HCT116 (cell line): ENCODE measurements around the gene FAM47E. TPM values are rescaled to one million over a fixed set of nuclear protein-coding genes. Genes with fewer than 3 reads are reported as not detected.

Source experiments
- ATAC-seq: fragments of 200-7000 bp; cut with Tn5 transposase; 2 replicates; pipeline ENCODE4 v1.9.1; 2020; ENCODE audit warnings: mild to moderate bottlenecking, moderate library complexity
- BruUV-seq: library from RNA; stranded (reverse); fragments of 400-500 nt; replicated peaks from 2 replicates; lab custom pipeline; 2021; lab: Mats Ljungman, UMichigan
- CTCF ChIA-PET: fragments of 300-600 bp; sonication (Branson Sonifier 250); formaldehyde crosslinking; loops from one replicate; lab custom pipeline; 2021; ENCODE audit warnings: antibody characterized with exemption; lab: Charles Lee
- POLR2A ChIA-PET: fragments of 300-600, 350-600 bp; sonication (Branson Sonifier 250); formaldehyde crosslinking; loops from one replicate; lab custom pipeline; 2021; ENCODE audit warnings: antibody characterized with exemption; lab: Charles Lee
- RAD21 ChIA-PET, 2 experiments: fragments of 300-600 bp; sonication (Branson Sonifier 250); formaldehyde crosslinking; loops; one replicate each; lab custom pipeline; 2023; ENCODE audit warnings: low total read pairs in 2 of 2; ENCODE audit not compliant: uncharacterized antibody in 2 of 2, unreplicated experiment in 2 of 2, low non-redundant PET in 1 of 2; lab: Charles Lee
- DNase-seq: peaks from one replicate; pipeline ENCODE4 v3.0.0-alpha.2; 2010; ENCODE audit warnings: low read depth, low spot score
- H2AFZ ChIP-seq: fragments of 200-600 bp; shearing (Covaris generic), sonication (generic); 2 replicates; pipeline ENCODE4 v1.6.1; 2017; ENCODE audit warnings: low read depth, mixed run types, mixed read lengths, antibody characterized with exemption, low read length; ENCODE audit not compliant: poor library complexity, severe bottlenecking
- H3K27ac ChIP-seq: 2 replicates; pipeline ENCODE4 v1.5.1; 2012; ENCODE audit warnings: low read depth, low read length
- H3K27me3 ChIP-seq: fragments of 200-600 bp; sonication (generic); 2 replicates; pipeline ENCODE4 v1.6.1; 2016; ENCODE audit warnings: mixed run types, low read length, mixed read lengths; ENCODE audit not compliant: insufficient read depth
- H3K36me3 ChIP-seq, 2 experiments: fragments of 200-500 bp in 1 of 2; fragments of 200-600 bp in 1 of 2; sonication (Bioruptor generic) in 1 of 2; sonication (generic) in 1 of 2; 2 replicates each; pipeline versions ENCODE4 v1.5.1 to v1.6.1; 2014 to 2016; ENCODE audit warnings: low read length in 2 of 2, inconsistent platforms in 1 of 2, mixed read lengths in 1 of 2, mixed run types in 1 of 2; ENCODE audit not compliant: insufficient read depth in 2 of 2, control insufficient read depth in 1 of 2
- H3K4me1 ChIP-seq, 2 experiments: fragments of 200-600 bp in 1 of 2; sonication (generic) in 1 of 2; 2 replicates each; pipeline versions ENCODE4 v1.5.1 to v1.6.1; 2012 to 2017; ENCODE audit warnings: low read length in 2 of 2, inconsistent platforms in 1 of 2, mild to moderate bottlenecking in 1 of 2, mixed read lengths in 1 of 2, mixed run types in 1 of 2, moderate library complexity in 1 of 2; ENCODE audit not compliant: insufficient read depth in 2 of 2, control insufficient read depth in 1 of 2
- H3K4me2 ChIP-seq: fragments of 200-600 bp; sonication (generic); 2 replicates; pipeline ENCODE4 v1.6.1; 2017; ENCODE audit warnings: mixed run types, low read length, mixed read lengths
- H3K4me3 ChIP-seq, 2 experiments: fragments of 200-600 bp in 1 of 2; sonication (generic) in 1 of 2; replicated peaks in 1 of 2; 2 replicates each; pipeline ENCODE4 v1.5.1; 2011 to 2016; ENCODE audit warnings: low read length in 2 of 2, control low read depth in 1 of 2, low read depth in 1 of 2, mild to moderate bottlenecking in 1 of 2, mixed read lengths in 1 of 2, mixed run types in 1 of 2
- H3K79me2 ChIP-seq: fragments of 200-600 bp; sonication (generic); 2 replicates; pipeline ENCODE4 v1.6.1; 2017; ENCODE audit warnings: mild to moderate bottlenecking, mixed run types, low read length, moderate library complexity, mixed read lengths; ENCODE audit not compliant: insufficient read depth
- H3K9ac ChIP-seq: fragments of 200-600 bp; sonication (generic); 2 replicates; pipeline ENCODE4 v1.6.1; 2016; ENCODE audit warnings: low read length, mixed read lengths
- H3K9me2 ChIP-seq: fragments of 200-600 bp; sonication (generic), shearing (Covaris generic); 2 replicates; pipeline ENCODE4 v1.6.1; 2017; ENCODE audit warnings: mixed run types, mild to moderate bottlenecking, moderate library complexity; ENCODE audit not compliant: insufficient read depth
- H3K9me3 ChIP-seq, 2 experiments: fragments of 200-500 bp in 1 of 2; fragments of 200-600 bp in 1 of 2; sonication (Bioruptor generic) in 1 of 2; sonication (generic) in 1 of 2; 2 replicates each; pipeline ENCODE4 v1.6.1; 2014 to 2017; ENCODE audit warnings: low read length in 2 of 2, mixed read lengths in 2 of 2, inconsistent platforms in 1 of 2, low read depth in 1 of 2, mild to moderate bottlenecking in 1 of 2, mixed run types in 1 of 2, moderate library complexity in 1 of 2; ENCODE audit not compliant: control insufficient read depth in 1 of 2, insufficient read depth in 1 of 2
- H4K20me1 ChIP-seq: fragments of 200-600 bp; sonication (generic), shearing (Covaris generic); 2 replicates; pipeline ENCODE4 v1.6.1; 2017; ENCODE audit warnings: mixed run types, mild to moderate bottlenecking, moderate library complexity; ENCODE audit not compliant: insufficient read depth
- CBX3 ChIP-seq: IDR thresholded peaks from 2 replicates; pipeline ENCODE4 v1.6.1; 2012; ENCODE audit warnings: low read depth
- CTCF ChIP-seq, 3 experiments: fragments of 200-600 bp in 1 of 3; sonication (generic) in 1 of 3; IDR thresholded peaks in 2 of 3; conservative IDR thresholded peaks in 1 of 3; 2 replicates each; pipeline ENCODE4 v1.5.1; 2012 to 2017; ENCODE audit warnings: low read depth in 2 of 3, low read length in 2 of 3, antibody characterized with exemption in 1 of 3, borderline replicate concordance in 1 of 3, control low read depth in 1 of 3, mild to moderate bottlenecking in 1 of 3, mixed read lengths in 1 of 3, mixed run types in 1 of 3, moderate library complexity in 1 of 3; ENCODE audit not compliant: insufficient read depth in 1 of 3
- ELF1 ChIP-seq: IDR thresholded peaks from 2 replicates; pipeline ENCODE4 v1.6.1; 2012; ENCODE audit warnings: low read depth, borderline replicate concordance
- EZH2phosphoT487 ChIP-seq: fragments of 200-600 bp; IDR thresholded peaks from 2 replicates; pipeline ENCODE4 v1.6.1; 2018; ENCODE audit warnings: antibody characterized with exemption, borderline replicate concordance
- MAX ChIP-seq: IDR thresholded peaks from 2 replicates; pipeline ENCODE4 v1.6.1; 2012
- POLR2A ChIP-seq: IDR thresholded peaks from 2 replicates; pipeline ENCODE4 v1.7.0; 2011; ENCODE audit warnings: borderline replicate concordance; ENCODE audit not compliant: insufficient read depth, insufficient read length; ENCODE audit errors: extremely low read depth
- POLR2AphosphoS5 ChIP-seq: IDR thresholded peaks from 2 replicates; pipeline ENCODE4 v1.6.1; 2011; ENCODE audit warnings: mild to moderate bottlenecking, low read depth, low read length, moderate library complexity
- RAD21 ChIP-seq: IDR thresholded peaks from 2 replicates; pipeline ENCODE4 v1.6.1; 2012; ENCODE audit warnings: low read depth, mild to moderate bottlenecking
- REST ChIP-seq: IDR thresholded peaks from 2 replicates; pipeline ENCODE4 v1.6.1; 2012; ENCODE audit warnings: low read depth
- SIN3A ChIP-seq: IDR thresholded peaks from 2 replicates; pipeline ENCODE4 v1.6.1; 2012; ENCODE audit warnings: low read depth
- SP1 ChIP-seq: IDR thresholded peaks from 2 replicates; pipeline ENCODE4 v1.6.1; 2012; ENCODE audit warnings: low read depth
- SRF ChIP-seq: IDR thresholded peaks from 2 replicates; pipeline ENCODE4 v1.6.1; 2012; ENCODE audit warnings: low read depth
- TCF7L2 ChIP-seq: IDR thresholded peaks from 2 replicates; pipeline ENCODE4 v1.7.0; 2011; ENCODE audit warnings: borderline replicate concordance, inconsistent platforms; ENCODE audit not compliant: insufficient read depth, insufficient read length; ENCODE audit errors: extremely low read depth
- YY1 ChIP-seq: IDR thresholded peaks from 2 replicates; pipeline ENCODE4 v1.6.1; 2011; ENCODE audit warnings: low read length, low read depth, moderate library complexity, mild to moderate bottlenecking; ENCODE audit not compliant: insufficient replicate concordance; ENCODE audit errors: extremely low read depth
- ZNF274 ChIP-seq: fragments of 200-500 bp; sonication (Bioruptor generic); IDR thresholded peaks from 2 replicates; pipeline ENCODE4 v1.6.1; 2014; ENCODE audit warnings: mild to moderate bottlenecking, low read depth, low read length, inconsistent platforms
- intact Hi-C: fragments of 100-400 bp; cut with micrococcal nuclease; formaldehyde crosslinking; loops from 2 replicates; pipeline ENCODE4 v1.10.0; 2022
- total RNA-seq: library from RNA; stranded (reverse); gene quantifications from one replicate; pipeline ENCODE4 v1.2.1, GENCODE V29; 2021; ENCODE audit not compliant: unreplicated experiment

Gene FAM47E
- total RNA-seq, 1 experiment from 2014 or later, result 0.91 TPM

GRCh38 chr4:76316131-76316530 lies 64.6 kb downstream of the FAM47E start:
- H3K4me3 ChIP-seq, result no peak overlapping the region
- no peaks in the 10 kb centered on the region for H3K9me2 ChIP-seq
- no peak overlapping the region for H3K4me2 ChIP-seq
- H4K20me1 ChIP-seq, result no peaks in the 10 kb centered on the region
- DNase-seq (no peak), ATAC-seq (no peak)
- CTCF ChIA-PET, result no interaction called here
- intact Hi-C loops, result no loop called here
- POLR2A ChIA-PET, result no interaction called here
- peaks cover 0 to 4% of the 10 kb centered on the region in 2 experiments; a peak in 1 of 4 replicates for H3K4me1 ChIP-seq
- H3K27ac ChIP-seq, result no peak overlapping the region
- no peaks in the 10 kb centered on the region for H3K9me3 ChIP-seq
- no peak overlapping the region for H3K9ac ChIP-seq
- H2AFZ ChIP-seq, result no peak overlapping the region
- BruUV-seq, result no TSS peak
- no peaks in the 10 kb centered on the region for H3K36me3 ChIP-seq
- TF ChIP-seq REST, result no peak
- no peak for TF ChIP-seq POLR2AphosphoS5
- no peak for TF ChIP-seq MAX
- no peak for TF ChIP-seq SP1
- no peak for TF ChIP-seq SIN3A
- no peak for TF ChIP-seq POLR2A
- TF ChIP-seq RAD21, result no peak
- TF ChIP-seq SRF, result no peak
- TF ChIP-seq ELF1, result no peak
- TF ChIP-seq CBX3, result no peak
- TF ChIP-seq EZH2phosphoT487, result no peak
- no peak for TF ChIP-seq TCF7L2
- TF ChIP-seq ZNF274, result no peak
- TF ChIP-seq CTCF (IDR thresholded peaks at IDR 0.05 in 2 of 3, conservative IDR thresholded peaks at IDR 0.05 in 1 of 3; ENCODE audit: borderline replicate concordance in 1 of 3, insufficient read depth in 1 of 3, low read depth in 2 of 3, low read length in 2 of 3), result no peak
- no peak for TF ChIP-seq YY1
- no peaks in the 10 kb centered on the region for H3K27me3 ChIP-seq
- RAD21 ChIA-PET, result no interaction called here
- H3K79me2 ChIP-seq, result no peaks in the 10 kb centered on the region
